ENCODE data around the gene COPRS.

COPRS gene

DNA sequence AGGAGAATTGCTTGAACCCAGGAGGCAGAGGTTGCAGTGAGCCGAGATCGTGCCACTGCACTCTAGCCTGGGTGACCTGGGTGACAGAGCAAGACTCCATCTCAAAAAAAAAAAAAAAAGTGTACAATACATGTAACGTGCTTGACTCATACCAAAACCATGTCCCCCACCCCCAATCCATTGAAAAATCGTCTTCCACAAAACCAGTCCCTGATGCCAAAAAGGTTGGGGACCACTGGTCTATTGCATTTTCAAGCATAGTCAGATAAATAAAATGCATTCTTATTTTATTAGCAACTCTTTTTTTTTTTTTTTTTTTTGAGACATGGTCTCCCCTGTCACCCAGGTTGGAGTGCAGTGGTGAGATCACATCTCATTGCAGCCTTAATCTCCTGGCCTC, 52.1 kb downstream of the COPRS start:
- DNase-seq, result no peak

DNA sequence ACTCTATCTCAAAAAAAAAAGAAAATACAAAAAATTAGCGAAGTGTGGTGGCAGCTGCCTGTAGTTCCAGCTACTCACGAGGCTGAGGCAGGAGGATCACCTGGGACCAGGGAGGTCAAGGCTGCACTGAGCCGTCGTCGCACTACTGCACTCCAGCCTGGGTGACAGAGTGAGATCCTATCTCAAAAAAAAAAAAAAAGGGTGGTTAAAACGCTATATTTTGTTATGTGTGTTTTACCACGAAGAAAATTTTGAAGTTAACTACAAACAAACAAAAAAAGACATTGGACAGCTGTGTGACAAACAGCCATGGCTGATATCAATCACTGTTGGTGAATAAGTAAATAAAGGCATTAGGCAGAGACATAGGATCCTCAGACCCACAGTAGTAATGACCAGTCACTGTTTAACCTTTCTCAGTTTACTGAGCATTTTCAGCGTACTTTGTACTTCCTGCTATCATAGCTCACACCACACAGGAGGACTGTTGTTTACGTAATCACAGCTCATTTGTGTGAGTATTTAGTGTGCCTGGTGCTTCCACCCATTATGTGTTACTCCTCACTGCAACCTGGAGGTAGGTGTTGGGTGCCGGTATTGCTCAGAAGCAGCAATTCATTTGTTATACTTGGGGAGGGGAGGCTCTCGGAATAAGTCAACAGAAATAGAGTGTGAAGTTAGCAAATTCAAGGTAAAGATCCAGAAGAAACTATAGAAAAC, 55.4 kb downstream of the COPRS start:
- no peak for DNase-seq

DNA sequence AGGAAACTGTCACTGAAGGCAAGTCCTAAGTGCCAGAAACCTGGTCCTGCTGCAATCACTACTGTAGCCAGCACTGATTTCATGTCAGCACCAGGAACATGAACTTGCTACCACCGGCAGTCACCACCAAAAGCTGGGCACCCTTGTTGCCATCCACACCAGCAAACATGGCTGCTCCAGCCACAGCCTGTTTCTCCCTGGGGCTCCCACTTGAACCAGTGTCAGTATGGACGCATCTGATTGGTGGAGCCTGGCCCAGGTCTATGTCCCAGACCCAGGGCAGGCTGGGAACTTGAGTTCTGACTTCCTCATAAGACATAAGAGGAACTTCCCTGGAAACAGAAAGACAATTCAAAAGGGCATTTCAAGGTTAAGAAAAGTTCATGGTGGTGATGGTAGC, 56.5 kb downstream of the COPRS start:
- DNase-seq, result no peak
